HG03097 (cell line): ENCODE measurements around the gene TJP1.
"Not testable (repeated sequence)": the region's sequence is repeated elsewhere in the genome, so short reads cannot be mapped to it uniquely, and the experiment has no call there.

Experiments used
- ATAC-seq: cut with Tn5 transposase; IDR thresholded peaks from one replicate; pipeline ENCODE4 v1.9.1; 2021; ENCODE audit not compliant: unreplicated experiment, low FRiP score

The TJP1 gene

DNA sequence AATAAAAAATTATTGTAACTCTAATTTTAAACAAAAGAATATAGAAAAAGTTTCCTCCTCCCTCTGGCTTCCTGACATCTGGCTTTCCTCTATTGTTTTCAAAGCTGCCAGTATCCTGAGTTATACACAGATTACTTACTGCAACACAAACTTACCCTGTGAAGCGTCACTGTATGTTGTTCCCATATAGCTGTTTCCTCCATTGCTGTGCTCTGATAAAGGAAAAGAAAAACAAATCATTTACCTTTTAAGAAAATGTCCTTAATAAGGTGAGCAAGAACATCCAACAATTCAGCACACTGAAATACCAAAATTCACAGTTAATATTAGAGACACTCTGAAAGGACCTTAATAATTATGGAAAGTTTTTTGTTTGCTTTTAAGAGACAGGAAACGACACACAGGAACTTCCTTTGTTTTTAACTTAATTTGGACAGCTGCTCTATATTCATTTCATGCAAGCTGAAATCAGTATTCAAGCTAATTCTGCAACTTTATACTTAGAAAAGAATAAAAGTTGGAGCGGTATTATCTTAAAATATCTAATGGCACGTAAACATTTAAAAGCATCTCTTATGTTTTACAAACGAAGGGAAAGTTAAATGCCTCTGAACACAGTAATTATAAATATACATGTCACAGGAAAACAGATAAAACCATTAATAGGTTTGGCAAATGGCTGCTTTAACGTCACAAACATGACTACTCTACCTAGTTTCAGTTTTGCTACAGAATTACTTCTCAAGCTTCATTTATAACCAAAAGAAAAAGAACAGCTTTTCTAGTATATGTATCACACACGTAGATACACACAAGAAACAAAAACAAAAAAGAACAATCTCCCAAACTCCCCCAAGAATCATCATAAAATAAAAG lies 21.5 kb downstream of the TJP1 start:
- ATAC-seq = no peak

DNA sequence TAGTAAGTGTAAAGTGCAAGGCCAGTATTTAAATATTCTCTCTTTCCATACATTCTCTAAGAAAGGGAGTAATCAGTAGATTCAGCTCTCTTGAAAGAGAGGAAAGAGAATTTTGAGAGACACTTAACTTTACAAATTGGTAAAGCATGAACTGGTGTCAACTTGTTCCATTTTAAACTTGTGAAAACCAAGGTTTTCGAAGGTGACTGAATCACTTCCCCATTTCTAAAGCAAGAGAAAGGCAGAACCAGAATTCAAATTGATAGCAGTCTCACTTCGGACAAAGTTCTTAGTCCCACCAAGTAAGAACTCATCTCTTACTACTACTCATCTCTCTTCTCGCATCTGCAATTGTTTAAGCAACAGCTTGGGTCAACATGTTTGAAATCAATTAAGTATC lies 22.4 kb downstream of the TJP1 start:
- no peak for ATAC-seq

DNA sequence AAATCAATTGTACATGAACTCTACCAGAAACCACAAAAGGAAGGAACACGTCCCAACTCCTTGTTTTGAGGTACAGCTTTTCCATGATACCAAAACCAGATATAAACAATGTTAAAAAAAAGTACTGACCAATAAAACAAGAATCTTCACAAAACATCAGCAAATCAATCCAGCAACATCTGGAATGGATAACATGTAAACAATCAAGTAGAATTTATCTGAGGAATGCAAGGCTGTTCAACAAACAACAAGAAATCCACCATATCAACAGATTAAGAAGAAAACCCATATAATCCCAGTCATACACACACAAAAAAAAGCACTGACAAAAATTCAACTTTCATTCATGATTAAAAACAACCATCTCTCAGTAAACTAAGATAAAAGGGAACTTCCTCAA lies 26.7 kb downstream of the TJP1 start:
- no peak for ATAC-seq

DNA sequence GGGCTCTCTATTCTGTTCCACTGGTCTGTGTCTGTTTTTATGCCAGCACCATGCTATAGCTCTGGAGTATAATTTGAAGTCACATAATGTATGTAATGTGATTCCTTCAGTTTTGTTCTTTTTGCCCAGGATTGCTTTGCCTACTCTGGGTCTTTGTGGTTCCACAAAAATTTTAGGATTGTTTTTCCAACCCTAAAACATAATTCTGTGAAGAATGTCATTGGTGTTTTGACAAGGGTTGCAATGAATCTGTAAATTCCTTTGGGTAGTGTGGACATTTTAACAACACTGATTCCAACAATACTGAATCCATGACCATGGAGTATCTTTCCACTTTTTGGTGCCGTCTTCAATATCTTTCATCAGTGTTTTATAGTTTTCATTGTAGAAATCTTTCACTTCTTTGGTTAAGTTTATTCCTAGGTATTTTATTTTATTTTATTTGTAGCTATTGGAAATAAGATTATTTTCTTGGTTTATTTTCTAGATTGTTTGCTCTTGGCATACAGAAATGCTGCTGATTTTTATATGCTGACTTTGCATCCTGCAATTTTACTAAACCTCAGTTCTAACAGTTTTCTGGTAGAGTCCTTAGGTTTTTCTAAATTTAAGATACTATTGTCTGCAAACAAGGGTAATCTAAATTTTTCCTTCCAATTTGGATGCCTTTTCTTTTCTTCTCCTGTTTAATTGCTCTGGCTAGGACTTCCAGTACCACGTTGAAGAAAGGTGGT lies 29.7 kb downstream of the TJP1 start:
- no peak for ATAC-seq

DNA sequence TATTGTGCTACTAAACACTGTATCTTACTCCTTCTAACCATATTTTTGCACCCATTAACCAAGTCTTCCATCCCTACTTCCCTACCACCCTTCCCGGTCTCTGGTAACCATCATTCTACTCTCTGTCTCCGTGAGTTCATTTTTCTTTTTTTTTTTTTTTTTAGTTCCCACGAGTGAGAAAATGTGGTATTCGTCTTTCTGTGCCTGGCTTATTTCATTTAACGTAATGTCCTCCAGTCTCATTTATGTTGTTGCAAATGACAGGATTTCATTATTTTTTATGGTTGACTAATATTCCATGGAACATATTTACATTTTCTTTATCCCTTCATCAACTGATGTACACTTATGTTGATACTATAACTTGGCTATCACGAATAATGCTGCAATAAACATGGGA lies 31.7 kb downstream of the TJP1 start:
- no peak for ATAC-seq

DNA sequence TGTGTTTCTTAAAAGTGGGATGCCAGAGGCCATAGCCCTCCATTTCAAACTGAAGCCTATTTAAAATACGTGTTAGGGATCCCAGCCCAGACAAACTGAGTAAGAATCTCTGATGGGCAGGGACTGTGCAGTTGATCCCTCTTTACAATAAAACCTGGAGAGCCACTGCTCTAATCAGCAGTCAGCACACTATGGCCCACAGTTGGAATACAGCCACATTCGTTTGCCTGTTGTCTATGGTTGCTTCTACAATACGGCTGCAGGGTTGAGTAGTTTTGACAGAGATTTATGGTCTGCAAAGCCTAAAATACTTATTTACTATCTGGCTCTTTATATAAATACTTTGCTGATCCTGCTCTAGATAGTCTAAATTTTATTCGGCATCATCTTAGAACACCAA lies 32.4 kb downstream of the TJP1 start:
- ATAC-seq = no peak

DNA sequence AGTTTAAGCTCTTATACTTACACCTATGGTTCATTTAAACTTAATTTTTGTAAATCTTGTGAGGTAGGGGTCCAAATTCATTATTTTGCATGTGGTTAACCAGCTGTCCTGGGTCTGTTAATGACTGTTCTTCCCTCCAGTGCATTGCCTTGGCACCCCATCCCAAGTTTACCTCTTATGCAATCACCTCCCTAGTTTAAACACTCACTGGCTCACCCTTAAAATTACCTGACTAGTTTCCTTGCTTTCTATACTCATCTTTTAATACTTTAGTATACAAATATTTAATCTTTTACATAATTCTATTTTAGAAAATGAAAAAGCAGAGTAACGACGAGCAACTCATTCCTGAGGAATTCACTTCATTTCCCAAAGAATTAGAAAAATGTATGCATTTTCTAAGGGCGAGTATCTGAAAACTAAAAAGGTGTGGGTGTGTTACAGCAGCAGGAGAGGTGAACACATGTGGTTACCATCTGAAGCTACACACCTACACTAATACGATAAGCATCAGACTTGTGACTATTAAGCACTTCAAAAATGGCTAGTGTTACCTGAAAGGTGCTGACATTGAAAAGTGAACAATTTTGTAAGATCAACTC lies 33.7 kb downstream of the TJP1 start:
- no peak for ATAC-seq

DNA sequence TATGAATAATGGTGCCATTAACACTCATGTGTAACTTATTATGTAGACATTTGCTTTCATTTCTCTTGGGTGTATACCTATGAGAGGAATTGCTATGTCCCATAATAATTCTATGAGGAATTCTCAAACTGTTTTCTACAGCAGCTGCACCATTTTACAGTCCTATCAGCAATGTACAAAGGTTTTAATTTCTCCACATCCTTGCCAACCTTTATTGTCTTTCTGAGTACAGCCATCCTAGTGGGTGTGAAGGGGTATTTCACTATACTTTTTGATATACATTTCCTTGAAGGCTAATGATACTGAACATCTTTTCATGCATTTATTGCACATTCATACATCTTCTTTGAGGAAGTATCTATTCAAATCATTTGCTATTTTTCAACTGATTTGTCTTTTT lies 34.5 kb downstream of the TJP1 start:
- no peak for ATAC-seq

DNA sequence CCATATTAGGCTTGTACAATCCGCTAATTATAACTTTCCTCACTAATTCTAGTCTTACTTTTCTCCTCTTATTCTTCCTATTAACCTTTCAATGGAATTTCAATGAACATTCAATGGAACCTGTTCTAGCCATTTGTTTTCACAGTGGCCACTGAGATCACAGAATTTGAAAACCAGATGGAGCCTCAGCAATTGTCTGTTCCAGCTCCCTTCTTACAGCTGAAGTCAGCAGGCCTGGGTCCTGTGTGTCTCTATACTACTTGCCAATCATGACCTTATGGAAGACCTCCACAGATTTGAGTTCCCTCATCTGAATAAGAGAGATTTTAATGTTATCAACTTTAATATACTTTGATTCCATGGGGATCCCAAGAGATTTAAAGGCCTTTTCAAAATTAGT lies 36.6 kb downstream of the TJP1 start:
- no peak for ATAC-seq

DNA sequence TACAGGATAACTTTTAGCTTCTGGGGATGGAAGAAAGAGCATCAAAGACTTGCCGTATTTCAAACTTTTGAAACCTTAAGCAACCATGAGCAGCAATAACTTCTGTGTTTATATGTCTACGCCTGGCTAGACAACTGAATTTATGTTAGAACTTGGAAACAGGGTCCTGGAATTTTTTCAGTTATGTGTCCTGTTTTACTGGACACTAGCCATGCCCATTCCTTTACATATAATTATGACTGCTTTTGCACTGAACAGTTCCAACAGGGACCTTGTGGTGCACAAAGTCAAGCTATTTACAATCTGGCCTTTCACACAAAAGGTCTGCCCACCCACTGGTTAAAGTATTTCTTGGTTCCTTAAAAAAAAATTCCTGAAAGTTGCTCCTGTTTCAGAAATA lies 37.1 kb downstream of the TJP1 start:
- no peak for ATAC-seq

DNA sequence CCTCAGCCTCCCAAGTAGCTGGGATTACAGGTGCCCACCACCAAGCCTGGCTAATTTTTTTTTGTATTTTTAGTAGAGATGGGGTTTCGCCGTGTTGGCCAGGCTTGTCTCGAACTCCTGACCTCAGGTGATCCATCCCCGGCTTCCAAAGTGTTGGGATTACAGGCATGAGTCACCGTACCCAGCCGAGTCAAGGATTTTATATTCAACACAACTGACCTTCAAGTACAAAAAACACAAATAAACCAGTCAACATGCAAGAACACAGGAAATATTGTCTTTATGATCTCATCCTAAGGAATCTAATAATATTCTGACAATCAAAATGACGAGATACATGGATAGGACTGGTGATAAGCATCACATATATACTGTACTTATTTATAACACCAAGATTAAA lies 37.9 kb downstream of the TJP1 start:
- ATAC-seq = no peak

DNA sequence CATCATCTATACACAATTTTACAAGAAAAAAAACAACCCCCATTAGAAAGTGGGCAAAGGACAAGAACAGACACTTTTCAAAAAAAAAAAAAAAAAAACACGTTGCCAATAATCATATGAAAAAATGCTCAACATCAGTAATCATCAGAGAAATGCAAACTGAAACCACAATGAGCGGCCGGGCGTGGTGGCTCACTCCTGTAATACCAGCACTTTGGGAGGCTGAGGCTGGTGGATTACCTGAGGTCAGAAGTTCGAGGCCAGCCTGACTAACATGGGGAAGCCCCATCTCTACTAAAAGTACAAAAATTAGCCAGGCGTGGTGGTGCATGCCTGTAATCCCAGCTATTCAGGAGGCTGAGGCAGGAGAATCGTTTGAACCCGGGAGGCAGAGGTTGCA lies 39.5 kb downstream of the TJP1 start:
- ATAC-seq = not testable (repeated sequence)

DNA sequence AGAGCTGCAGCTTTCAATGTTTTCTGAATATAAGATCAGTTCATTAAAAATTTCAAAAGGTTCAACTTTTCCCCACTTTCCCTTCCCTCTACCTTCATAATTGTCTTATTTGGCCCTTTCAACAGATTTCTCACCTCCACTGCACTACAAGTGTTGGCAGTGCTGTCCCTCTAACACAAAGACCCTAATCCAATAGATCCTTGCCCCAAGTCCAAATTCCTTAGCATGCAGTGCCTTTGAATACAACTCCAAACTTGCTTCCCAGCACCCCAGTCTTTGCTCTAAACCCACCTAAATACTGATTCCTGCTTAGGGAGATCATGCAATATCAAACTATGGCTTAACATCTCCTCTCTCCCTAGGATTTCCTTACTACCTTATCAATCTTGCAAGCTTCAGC lies 43.9 kb downstream of the TJP1 start:
- no peak for ATAC-seq

DNA sequence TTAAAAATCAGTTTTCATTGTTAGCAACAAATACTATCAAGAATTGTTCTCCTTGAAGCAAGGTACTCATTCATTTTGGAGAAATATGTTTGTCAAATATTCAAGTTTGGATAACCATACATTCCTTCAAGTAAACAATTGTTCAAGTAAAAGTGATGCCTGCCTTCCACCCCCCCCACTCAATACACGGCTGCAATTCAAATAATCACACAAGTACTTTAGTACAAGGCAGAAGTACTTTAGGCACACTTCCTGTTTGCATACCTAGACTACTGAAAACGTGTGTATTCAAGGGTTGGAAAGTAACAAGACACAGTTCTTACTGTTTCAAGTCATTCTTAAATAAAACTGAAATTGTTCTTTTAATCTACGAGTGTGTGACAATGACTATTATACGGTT lies 45.4 kb downstream of the TJP1 start:
- no peak for ATAC-seq

DNA sequence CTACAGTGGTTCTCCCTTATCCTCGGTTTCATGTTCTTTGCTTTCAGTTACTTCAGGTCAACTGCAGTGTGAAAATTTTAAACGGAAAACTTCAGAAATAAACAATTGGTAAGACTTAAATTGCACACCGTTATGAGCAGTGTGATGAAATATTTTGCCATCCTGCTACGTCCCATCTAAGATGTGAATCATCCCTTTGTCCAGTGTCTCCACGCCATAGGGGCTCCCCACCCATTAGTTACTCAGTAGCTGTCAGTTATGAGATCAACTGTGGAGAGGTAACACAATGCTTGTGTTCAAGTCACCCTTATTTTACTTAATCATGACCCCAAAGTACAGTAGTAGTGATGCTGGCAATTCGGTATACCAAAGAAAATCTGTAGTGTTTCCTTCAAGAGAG lies 47.4 kb downstream of the TJP1 start:
- ATAC-seq = no peak

DNA sequence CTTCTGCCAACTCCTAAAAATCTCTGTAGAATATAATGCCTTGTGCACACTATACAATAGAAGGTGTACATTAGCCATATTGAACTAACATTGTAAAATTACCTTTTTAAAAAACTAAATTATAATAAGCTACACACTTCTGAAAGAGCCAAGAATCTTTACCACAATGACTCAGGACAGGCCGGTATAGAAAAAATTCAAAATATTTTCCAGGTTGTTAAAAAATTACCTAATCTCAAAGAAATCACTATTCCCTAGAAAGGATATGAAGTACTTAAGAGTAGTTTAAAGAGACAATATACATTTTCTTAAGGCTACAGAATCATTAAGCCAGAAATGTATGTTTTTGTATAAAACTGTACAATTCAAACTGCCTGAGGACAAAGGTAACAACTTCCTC lies 48.5 kb downstream of the TJP1 start:
- ATAC-seq = no peak

DNA sequence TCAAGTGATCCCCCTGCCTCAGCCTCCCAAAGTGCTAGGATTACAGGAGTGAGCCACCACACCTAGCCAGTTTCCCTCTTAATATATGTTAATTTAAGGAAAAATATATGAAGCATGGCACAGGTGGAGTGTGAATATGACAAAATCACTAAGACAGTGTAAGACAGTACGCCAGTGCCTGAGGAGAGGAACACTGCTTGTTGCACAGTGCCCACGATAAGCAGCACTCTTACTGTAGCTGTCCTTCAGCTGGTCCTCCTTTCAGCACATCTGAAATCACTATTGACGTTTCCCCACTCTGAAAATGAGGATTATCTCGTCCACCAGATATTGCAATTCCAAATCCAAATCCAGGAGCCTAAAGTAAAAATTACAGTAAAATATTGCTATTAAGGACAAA lies 49.3 kb downstream of the TJP1 start:
- no peak for ATAC-seq

DNA sequence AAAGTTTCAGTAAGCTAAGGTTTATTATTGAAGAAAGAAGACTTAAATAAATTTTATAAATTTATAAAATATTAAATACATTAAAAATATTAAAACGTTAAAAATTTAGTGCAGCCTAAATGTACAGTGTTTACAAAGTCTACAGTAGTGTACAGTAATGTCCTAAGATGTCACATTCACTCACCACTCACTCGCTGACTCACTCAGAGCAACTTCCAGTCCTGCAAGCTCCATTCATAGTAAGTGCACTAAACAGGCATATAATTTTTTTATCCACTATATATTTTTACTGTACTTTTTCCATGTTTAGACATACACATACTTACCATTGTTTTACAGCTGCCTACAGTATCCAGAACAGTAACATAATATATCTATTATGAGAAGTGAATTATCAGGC lies 51.5 kb downstream of the TJP1 start:
- ATAC-seq = no peak

DNA sequence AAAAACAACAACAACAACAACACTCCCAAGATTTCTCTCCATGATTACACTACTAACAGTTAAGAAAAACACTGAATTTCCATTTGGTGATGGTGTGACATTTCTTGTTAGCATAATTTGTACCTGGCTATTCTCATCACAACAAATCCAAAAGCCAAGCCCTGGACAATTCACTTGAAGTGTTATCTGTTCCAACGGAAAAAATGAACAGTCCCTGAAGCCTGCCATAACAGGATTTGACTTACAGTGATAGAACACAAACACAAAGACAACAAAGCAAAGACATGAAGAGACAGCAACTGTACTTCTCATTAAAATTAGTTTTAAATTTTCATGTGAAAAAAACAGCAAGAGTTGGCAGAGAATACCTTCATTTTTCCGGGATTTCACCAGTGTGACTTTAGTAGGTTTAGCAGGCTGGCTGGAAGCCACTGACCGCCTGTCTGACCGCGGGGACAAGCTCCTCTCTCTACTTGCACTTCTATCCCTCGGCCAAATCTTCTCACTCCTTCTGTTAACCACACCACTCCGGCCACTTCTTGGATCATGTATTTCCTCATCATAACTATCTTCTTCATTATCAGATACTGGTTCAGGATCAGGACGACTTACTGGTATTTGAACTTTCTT lies 56.3 kb downstream of the TJP1 start:
- ATAC-seq = no peak

DNA sequence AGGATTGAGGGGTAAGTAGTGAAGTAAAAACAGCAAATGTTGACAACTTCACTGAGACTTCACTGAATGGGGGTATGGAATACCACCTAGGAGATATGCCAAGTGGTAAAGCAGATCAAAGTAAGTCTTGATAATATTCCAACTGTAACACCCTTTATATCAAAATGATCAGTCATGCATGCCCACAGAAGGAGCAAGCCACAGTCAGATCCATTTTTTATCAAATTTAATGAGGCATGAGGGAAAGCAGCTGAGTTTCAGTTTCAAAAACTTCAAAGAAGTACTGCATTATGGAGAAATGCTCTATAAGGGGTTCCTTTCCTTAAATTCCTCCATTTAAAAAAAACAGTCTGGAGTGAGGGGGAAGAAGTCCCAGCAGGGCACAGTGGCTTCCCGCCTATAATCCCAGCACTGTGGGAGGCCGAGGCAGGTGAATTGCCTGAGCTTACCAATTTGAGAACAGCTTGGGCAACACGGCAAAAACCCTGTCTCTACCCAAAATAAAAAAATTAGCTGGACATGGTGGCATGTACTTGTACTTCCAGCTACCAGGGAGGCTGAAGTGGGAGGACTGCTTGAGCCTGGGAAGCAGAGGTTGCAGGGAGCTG lies 56.9 kb downstream of the TJP1 start:
- no peak for ATAC-seq

DNA sequence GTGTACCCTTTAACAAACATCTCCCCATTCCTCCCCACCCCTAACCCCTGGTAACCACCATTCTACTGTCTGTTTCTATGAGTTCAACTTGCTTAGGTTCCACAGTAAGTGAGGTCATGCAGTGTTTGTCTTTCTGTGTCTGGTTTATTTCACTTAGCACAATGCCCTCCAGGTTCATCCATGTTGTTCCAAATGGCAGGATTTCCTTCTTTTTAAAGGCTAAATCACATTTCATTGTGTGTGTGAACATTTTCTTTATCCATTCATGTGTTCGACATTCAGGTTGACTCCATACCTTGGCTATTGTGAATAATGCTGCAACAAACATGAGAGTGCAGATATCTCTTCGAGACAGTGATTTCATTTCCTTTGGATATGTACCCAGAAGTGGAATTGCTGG lies 62.7 kb downstream of the TJP1 start:
- ATAC-seq = no peak
